Stimulated activated CD4-positive, alpha-beta T cell treated with anti-CD3 and anti-CD28 coated beads, TNF-alpha, amount 100 ng/mL, for 1 hour (primary cell): ENCODE data around the gene HINT3.
"Not testable (repeated sequence)": the region's sequence is repeated elsewhere in the genome, so short reads cannot be mapped to it uniquely, and the experiment has no call there.

Experiments used
- DNase-seq, 3 donors: peaks; one replicate each; pipeline ENCODE4 v3.0.0-alpha.2; 2020; ENCODE audit warnings: low read depth in 3 of 3, low spot score in 1 of 3

HINT3 gene

GRCh38 chr6:125939791-125940190 is 16.8 kb upstream of the HINT3 start:
- no peak for DNase-seq

GRCh38 chr6:125940247-125941041 is 16.1 kb upstream of the HINT3 start:
- DNase-seq = no peak

DNA sequence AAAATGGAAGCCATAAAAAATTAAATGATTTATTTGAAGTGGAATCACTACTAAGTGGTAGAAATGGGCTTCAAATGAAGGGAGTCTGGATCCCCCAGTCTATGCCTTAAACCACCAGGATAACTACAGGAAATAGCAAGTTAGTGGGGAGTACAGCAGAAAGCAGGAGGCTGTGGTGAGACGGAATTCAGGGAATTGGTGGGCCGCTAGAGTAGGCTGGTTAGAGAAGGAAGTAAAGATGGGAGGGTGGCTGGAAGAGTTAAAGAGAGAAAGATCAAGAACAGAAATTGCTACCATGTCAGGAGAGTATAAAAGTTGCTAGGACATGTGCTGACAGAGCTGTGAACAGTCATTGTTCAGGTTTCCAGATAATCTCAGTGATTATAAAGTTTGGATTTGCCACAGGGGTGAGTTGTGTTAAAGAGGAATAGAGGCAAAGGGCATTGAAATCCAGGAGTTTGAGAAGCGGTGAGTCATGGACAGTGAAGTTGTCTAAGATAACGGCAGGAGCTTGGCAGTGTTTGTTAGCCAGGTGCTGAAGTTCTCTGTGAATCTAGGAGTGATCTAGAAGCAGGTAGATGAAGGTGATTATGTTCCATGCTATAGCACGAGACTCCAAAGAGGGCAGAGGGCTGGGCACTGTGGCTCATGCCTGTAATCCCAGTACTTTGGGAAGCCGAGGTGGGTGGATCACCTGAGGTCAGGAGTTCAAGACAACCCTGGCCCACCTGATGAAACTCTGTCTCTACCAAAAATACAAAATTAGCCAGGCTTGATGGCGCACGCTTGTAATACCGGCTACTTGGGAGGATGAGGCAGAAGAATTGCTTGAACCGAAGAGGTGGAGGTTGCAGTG is 13.7 kb upstream of the HINT3 start:
- no peak for DNase-seq

DNA sequence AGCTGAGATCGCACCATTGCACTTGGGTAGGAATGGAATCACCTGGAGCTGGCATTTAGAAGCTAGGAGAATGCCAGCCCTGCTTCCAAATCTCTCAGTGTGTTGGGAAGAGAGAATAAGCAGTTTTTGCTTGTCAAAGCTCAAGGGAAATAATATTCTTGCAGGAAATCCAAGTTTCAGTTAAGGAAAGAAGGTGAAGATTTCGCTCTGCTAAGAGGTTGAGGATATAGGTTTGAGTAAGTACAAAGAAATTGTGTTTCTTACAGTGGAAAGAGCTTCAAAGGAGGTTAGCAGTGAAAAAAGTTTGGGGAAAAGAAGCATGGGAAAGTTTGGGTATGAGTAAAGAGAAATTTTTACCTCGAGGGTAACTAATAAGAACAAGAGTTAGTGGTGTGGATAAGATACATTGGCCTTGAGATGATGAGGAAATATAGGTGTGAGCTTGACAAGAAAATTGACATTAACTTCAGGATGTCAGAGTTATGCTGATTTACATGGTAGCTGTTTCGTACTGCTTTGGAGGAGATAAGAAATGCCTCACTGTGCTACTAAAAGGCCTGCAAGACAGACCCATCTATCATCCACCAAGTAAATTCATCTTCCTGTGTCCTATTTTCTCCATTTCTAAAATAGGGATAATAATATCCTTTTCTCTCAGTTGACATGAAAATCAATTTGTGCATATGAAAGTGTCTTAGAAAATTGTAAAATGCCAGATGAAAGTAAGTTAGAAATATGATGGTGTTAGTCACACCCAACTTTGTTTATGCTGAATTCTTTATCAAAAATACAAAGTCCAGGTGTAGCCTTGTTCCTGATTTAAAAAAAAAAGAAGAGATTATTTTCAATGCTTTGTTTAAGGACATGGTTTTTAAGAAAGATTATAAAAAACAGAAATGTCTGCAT is 12.8 kb upstream of the HINT3 start:
- DNase-seq = no peak

- DNase-seq = no peak
Observed at GRCh38 chr6:125944434-125944816, 12.1 kb upstream of the HINT3 start.

- no peak for DNase-seq
Observed at GRCh38 chr6:125944896-125945295, 11.7 kb upstream of the HINT3 start.

DNA sequence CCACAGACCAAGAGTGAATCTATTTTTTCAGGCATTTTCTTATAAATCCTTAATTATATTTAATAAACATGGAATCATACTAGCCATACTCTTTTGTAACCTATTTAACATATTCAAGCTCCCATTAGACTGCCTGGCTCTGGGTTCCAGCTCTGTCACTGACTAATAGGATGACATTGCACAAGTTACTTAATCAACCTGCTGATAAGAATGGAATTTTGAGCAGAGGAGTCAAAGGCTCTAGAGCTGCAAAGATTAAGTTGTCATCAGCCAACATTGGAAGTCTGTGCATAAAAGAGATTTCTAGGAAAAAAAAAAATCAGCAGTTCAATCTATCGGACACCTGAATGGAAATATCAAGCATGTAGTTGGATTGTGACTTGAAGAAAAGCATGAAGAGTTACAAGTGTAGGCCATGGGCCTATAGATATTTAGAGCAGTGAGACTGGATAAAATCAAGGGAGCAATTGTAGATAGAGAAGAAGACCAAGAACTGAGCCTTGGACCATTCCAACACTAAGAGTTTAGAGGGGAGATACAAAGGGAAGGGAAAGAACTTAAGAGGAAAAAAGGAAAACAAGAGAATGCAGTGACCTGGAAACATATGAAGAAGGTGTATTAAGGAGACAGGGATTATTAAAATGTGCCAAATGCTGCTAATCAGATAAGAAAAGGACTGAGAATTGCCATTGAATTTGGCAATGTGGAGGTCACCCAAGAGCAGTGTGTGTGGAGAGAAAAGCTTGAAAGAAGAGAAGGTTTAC is 11.0 kb upstream of the HINT3 start:
- no peak for DNase-seq

DNA sequence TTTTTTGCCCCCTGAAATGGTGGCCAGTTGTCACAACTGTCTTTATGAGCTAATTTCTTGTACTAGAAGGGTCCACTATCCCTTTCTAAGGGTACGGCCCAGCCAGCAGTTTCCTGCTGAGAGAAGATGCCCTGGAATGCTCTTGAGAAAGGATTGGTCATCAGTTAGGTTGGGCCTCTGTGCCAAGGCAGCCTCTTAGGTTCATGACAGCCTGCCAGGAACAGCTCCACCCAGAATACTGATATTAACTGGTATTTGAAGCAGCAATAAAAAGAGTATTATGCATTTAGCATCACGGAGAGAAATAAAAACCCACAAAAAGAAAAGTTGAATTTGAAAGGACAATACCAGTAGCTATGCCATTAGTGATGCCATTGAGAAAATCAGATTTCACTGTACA is 9.0 kb upstream of the HINT3 start:
- no peak for DNase-seq

DNA sequence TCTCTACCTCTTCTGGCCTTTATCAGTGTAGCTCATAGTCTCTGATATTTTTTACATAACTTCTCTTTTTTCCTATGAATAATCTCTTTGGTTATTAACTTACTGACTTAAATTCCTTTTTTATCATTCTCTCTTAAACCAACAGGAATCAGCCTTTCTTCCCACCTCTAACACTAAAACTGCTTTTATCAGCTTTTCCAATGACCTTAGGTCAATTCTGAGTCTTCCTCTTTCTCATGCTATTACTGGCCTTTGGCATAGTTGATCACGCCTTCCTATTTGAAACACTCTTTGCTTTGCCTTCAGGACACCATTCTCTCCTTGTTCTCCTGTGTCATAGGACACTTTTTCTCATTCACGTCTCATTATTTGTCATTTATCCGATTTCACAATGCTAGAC is 8.1 kb upstream of the HINT3 start:
- no peak for DNase-seq

DNA sequence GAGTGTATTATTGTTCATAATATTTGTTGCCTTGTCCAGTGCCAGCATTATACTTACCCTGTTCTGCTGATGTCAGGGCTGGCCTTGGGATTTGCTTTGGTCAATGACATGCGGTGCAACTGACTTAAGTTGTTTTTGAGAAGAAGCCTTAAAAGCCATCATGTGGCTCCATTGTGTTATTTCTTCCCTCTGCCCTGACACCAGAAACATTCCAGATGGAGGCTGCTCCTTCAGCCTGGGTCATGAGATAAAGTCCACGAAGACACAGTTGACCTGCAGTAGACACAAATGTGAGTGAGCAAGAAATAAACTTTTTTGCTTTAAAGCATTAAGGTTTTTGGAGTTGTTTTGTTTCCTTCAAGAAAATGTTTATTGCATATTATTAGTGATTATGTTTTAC is 7.5 kb upstream of the HINT3 start:
- DNase-seq = no peak

- no peak for DNase-seq
Observed at GRCh38 chr6:125950293-125950692, 6.3 kb upstream of the HINT3 start.

DNA sequence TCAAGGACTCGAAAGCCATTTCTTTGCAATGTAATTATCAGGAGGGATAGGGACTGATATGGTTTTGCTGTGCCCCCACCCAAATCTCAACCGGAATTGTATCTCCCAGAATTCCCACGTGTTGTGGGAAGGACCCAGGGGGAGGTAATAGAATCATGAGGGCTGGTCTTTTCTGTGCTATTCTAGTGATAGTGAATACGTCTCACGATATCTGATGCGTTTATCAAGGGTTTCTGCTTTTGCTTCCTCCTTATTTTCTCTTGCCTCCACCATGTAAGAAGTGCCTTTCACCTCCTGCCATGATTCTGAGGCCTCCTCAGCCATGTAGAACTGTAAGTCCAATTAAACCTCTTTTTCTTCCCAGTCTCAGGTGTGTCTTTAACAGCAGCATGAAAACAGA is 5.9 kb upstream of the HINT3 start:
- DNase-seq = not testable (repeated sequence)

- no peak for DNase-seq
Observed at GRCh38 chr6:125951323-125951722, 5.2 kb upstream of the HINT3 start.

- no peak for DNase-seq
Observed at GRCh38 chr6:125952764-125953501, 3.6 kb upstream of the HINT3 start.

DNA sequence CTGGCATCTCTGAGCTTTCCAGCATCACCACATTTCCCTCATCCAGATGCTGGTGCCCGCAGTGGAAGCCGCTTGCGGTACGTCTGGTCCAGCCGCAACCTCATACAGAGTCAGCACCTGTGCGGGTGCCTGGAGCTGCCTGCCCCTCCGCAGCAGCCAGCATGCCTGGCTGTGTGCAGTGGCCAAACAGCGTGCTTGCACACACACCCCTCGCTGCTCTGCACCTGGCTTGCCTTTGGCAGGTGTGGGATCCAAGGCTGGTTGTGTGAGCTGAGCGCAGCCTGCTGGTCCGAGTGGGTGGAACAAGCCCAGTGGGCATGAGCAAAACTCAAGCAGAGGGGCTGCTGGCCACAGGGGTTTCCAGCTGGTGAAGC is 3.1 kb upstream of the HINT3 start:
- no peak for DNase-seq

GRCh38 chr6:125954735-125955339 is 1.7 kb upstream of the HINT3 start:
- DNase-seq = no peak

DNA sequence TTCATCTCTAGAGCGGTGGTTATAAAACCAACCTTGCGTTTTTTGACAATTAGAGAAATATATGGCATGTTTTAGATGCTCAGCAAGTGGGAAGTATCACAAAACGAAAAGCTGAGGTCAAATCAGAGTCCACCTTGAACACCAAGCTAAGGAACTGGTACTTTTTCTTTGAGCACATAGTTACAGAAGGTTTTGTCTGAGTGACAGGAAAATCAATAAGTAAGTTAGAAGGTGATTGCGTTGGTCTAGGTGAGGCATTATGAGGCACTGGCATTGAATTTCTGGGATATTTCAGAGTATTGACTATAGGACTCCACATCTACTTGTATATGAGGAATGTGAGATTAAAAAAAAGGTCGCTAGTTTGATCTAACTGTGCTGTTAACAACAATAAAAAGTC is 597 bp upstream of the HINT3 start:
- no peak for DNase-seq

DNA sequence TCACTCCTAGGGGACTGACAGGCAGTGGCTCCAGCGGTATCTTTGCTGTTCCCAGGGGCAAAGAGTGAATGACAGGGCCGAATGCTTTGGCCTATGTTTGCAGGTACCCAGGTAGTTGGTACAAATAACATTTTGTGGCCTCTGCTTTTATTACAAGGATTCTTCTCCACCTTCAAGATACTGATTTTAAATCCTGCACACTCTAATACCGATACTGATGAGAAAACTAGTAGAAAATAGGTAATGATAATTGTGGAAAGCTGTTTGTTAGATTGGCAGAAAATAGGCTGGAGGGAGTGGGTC is 772 bp downstream of the HINT3 start:
- no peak for DNase-seq

DNA sequence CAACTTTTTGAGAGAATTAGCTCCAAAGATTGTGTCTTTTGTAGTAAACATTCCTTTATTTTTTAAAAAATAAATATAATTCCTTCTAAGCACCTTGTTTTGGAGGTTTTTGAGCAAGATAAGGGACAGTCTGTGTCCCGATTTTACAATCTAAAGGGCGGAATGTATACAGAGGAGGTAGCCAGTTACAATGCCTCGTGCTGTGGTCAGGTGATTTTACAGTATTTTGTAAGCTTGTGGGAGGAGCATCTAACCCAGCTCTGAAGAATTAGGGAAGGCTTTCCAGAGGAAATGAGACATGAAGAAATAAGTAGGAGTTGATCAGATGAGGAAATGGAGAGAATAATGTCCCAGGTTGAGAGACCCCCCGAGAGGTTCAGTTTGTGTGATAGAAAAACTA is 1.3 kb downstream of the HINT3 start:
- DNase-seq = no peak

GRCh38 chr6:125959041-125959440 is 2.5 kb downstream of the HINT3 start:
- DNase-seq = no peak
